Smooth muscle cell (in vitro differentiated cells): ENCODE measurements around the gene LSG1. TPM values are rescaled to one million over a fixed set of nuclear protein-coding genes. Genes with fewer than 3 reads are reported as not detected.

Source experiments
- DNase-seq: peaks from one replicate; lab custom pipeline; 2025; ENCODE audit not compliant: unreplicated experiment; lab: John Stamatoyannopoulos, UW
- H2AFZ ChIP-seq: fragments of 200-600 bp; sonication (generic); 2 replicates; pipeline ENCODE4 v1.6.0; 2016; ENCODE audit warnings: antibody characterized with exemption, low read depth, mild to moderate bottlenecking
- H3F3A ChIP-seq: fragments of 200-600 bp; sonication (generic); 2 replicates; pipeline ENCODE4 v1.6.0; 2017; ENCODE audit warnings: antibody characterized with exemption, low read depth
- H3K27ac ChIP-seq: fragments of 200-600 bp; sonication (generic); 2 replicates; pipeline ENCODE4 v1.5.1; 2016; ENCODE audit warnings: low read depth, mild to moderate bottlenecking
- H3K27me3 ChIP-seq: fragments of 200-600 bp; sonication (generic); 2 replicates; pipeline ENCODE4 v1.6.1; 2016; ENCODE audit warnings: low read depth, mild to moderate bottlenecking
- H3K36me3 ChIP-seq: fragments of 200-600 bp; sonication (generic); 2 replicates; pipeline ENCODE4 v1.5.1; 2016; ENCODE audit warnings: low read depth
- H3K4me1 ChIP-seq: fragments of 200-600 bp; sonication (generic); 2 replicates; pipeline ENCODE4 v1.5.1; 2016; ENCODE audit warnings: low read depth
- H3K4me2 ChIP-seq: fragments of 200-600 bp; sonication (generic); 2 replicates; pipeline ENCODE4 v1.6.0; 2016; ENCODE audit warnings: mild to moderate bottlenecking
- H3K4me3 ChIP-seq: fragments of 200-600 bp; sonication (generic); 2 replicates; pipeline ENCODE4 v1.5.1; 2016; ENCODE audit warnings: mild to moderate bottlenecking
- H3K79me2 ChIP-seq: fragments of 200-600 bp; sonication (generic); 2 replicates; pipeline ENCODE4 v1.6.0; 2016; ENCODE audit warnings: low read depth, mild to moderate bottlenecking
- H3K9ac ChIP-seq: fragments of 200-600 bp; sonication (generic); 2 replicates; pipeline ENCODE4 v1.6.0; 2016; ENCODE audit warnings: low read depth
- H3K9me3 ChIP-seq: fragments of 200-600 bp; sonication (generic); replicated peaks from 2 replicates; pipeline ENCODE4 v1.5.1; 2016; ENCODE audit warnings: low read depth
- H4K20me1 ChIP-seq: fragments of 200-600 bp; sonication (generic); 2 replicates; pipeline ENCODE4 v1.6.0; 2016; ENCODE audit warnings: low read depth
- WGBS: methylation state at CpG from one replicate; pipeline ENCODE4 v1.1.7; 2016; ENCODE audit warnings: low lambda C conversion rate; 5-methylcytosine and 5-hydroxymethylcytosine counted together
- polyA plus RNA-seq: library from polyadenylated mRNA; unstranded; fragments of >200 nt; fragmentation: Nextera tagmentation; extraction: Ambion mirVana; gene quantifications from 2 replicates; pipeline ENCODE4 v1.2.1, GENCODE V29; 2016
- total RNA-seq: library from RNA; depleted of rRNA; stranded (reverse); fragments of >200 nt; gene quantifications from 2 replicates; pipeline ENCODE4 v1.2.3, GENCODE V29; 2014
- TF ChIP-seq, protein P1 (sequence below): fragments of 200-600 bp; sonication (generic); IDR thresholded peaks from 2 replicates; pipeline ENCODE4 v1.5.1; 2017; ENCODE audit warnings: borderline replicate concordance, mild to moderate bottlenecking, antibody characterized with exemption; ENCODE audit not compliant: insufficient read depth, poor library complexity, severe bottlenecking

Gene LSG1
- total and polyA plus RNA-seq, 2 experiments from 2014 or later: 14.0 to 29.1 TPM

GRCh38 chr3:194624956-194625355 is 47.0 kb downstream of the LSG1 start:
- Histone ChIP-seq H4K20me1 (no peaks in the 10 kb centered on the region), H3K4me1 (no peaks in the 10 kb centered on the region), H3K9ac (no peak overlapping the region), H3K27ac (no peak overlapping the region), H3K4me2 (no peak overlapping the region), H3K36me3 (no peaks in the 10 kb centered on the region), H3K79me2 (no peaks in the 10 kb centered on the region), H3K27me3 (no peaks in the 10 kb centered on the region), H2AFZ (no peak overlapping the region), H3K9me3 (no peaks in the 10 kb centered on the region), H3K4me3 (no peak overlapping the region), H3F3A (no peaks in the 10 kb centered on the region)
- DNase-seq: no peak
- WGBS: 96% methylated on average over 6 of the region's 6 CpGs
- TF ChIP-seq, protein P1, sequence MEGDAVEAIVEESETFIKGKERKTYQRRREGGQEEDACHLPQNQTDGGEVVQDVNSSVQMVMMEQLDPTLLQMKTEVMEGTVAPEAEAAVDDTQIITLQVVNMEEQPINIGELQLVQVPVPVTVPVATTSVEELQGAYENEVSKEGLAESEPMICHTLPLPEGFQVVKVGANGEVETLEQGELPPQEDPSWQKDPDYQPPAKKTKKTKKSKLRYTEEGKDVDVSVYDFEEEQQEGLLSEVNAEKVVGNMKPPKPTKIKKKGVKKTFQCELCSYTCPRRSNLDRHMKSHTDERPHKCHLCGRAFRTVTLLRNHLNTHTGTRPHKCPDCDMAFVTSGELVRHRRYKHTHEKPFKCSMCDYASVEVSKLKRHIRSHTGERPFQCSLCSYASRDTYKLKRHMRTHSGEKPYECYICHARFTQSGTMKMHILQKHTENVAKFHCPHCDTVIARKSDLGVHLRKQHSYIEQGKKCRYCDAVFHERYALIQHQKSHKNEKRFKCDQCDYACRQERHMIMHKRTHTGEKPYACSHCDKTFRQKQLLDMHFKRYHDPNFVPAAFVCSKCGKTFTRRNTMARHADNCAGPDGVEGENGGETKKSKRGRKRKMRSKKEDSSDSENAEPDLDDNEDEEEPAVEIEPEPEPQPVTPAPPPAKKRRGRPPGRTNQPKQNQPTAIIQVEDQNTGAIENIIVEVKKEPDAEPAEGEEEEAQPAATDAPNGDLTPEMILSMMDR: no peak

GRCh38 chr3:194623449-194624290 is 48.3 kb downstream of the LSG1 start:
- no peaks in the 10 kb centered on the region for H3K36me3 ChIP-seq

GRCh38 chr3:194622621-194623340 is 49.2 kb downstream of the LSG1 start:
- H3K4me1 ChIP-seq: no peaks in the 10 kb centered on the region
- DNase-seq: no peak
- H3K9me3 ChIP-seq: no peaks in the 10 kb centered on the region
- no peak overlapping the region for H3K27ac ChIP-seq
- 96% methylated on average over 26 of the region's 26 CpGs for WGBS
- no peaks in the 10 kb centered on the region for H3K36me3 ChIP-seq
- H3F3A ChIP-seq: no peaks in the 10 kb centered on the region
- no peaks in the 10 kb centered on the region for H3K79me2 ChIP-seq
- H4K20me1 ChIP-seq: no peaks in the 10 kb centered on the region
- no peaks in the 10 kb centered on the region for H3K27me3 ChIP-seq
- no peak overlapping the region for H3K9ac ChIP-seq
- no peak overlapping the region for H2AFZ ChIP-seq
- no peak overlapping the region for H3K4me3 ChIP-seq
- no peak overlapping the region for H3K4me2 ChIP-seq
- TF ChIP-seq, protein P1: no peak

More at GRCh38 chr3:194623449-194624290, 48.3 kb downstream of the LSG1 start:
- Histone ChIP-seq H3K4me2 (no peak overlapping the region), H3K9ac (no peak overlapping the region), H4K20me1 (no peaks in the 10 kb centered on the region), H3K4me1 (no peaks in the 10 kb centered on the region), H3K27me3 (no peaks in the 10 kb centered on the region), H2AFZ (no peak overlapping the region), H3F3A (no peaks in the 10 kb centered on the region), H3K9me3 (no peaks in the 10 kb centered on the region), H3K79me2 (no peaks in the 10 kb centered on the region), H3K4me3 (no peak overlapping the region), H3K27ac (no peak overlapping the region)
- 80% methylated on average over 25 of the region's 25 CpGs for WGBS
- TF ChIP-seq, protein P1: no peak
- no peak for DNase-seq
